ENCODE data around the gene NR6A1.

DNA sequence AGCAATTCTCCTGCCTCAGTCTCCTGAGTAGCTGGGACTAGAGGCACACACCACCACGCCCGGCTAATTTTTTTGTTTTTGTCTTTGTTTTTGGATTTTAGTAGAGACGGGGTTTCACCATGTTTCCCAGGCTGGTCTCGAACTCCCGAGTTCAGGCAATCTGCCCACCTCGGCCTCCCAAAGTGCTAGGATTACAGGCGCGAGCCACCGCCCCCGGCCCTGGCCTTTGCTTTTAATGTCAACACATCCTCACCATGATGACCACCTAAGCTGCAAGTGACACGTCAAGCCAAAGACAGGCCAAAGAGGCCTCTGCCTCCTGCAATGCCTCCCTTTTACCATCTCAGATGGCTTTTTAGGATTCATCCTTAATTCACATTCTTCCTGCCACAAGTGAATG, 142.4 kb downstream of the NR6A1 start:
- TF ChIP-seq, protein P1, sequence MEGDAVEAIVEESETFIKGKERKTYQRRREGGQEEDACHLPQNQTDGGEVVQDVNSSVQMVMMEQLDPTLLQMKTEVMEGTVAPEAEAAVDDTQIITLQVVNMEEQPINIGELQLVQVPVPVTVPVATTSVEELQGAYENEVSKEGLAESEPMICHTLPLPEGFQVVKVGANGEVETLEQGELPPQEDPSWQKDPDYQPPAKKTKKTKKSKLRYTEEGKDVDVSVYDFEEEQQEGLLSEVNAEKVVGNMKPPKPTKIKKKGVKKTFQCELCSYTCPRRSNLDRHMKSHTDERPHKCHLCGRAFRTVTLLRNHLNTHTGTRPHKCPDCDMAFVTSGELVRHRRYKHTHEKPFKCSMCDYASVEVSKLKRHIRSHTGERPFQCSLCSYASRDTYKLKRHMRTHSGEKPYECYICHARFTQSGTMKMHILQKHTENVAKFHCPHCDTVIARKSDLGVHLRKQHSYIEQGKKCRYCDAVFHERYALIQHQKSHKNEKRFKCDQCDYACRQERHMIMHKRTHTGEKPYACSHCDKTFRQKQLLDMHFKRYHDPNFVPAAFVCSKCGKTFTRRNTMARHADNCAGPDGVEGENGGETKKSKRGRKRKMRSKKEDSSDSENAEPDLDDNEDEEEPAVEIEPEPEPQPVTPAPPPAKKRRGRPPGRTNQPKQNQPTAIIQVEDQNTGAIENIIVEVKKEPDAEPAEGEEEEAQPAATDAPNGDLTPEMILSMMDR (IDR thresholded peaks at IDR 0.05): no peak
- TF ChIP-seq, protein P2, sequence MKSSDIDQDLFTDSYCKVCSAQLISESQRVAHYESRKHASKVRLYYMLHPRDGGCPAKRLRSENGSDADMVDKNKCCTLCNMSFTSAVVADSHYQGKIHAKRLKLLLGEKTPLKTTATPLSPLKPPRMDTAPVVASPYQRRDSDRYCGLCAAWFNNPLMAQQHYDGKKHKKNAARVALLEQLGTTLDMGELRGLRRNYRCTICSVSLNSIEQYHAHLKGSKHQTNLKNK (CRISPR knock-in tag; IDR thresholded peaks at IDR 0.05): no peak
- TF ChIP-seq HMGXB4 (CRISPR knock-in tag; IDR thresholded peaks at IDR 0.05): no peak
- no peak for TF ChIP-seq FOXJ3 (CRISPR knock-in tag; IDR thresholded peaks at IDR 0.05; ENCODE audit: borderline replicate concordance)
- TF ChIP-seq EMX1 (CRISPR knock-in tag; IDR thresholded peaks at IDR 0.05): no peak
- TF ChIP-seq, protein P3, sequence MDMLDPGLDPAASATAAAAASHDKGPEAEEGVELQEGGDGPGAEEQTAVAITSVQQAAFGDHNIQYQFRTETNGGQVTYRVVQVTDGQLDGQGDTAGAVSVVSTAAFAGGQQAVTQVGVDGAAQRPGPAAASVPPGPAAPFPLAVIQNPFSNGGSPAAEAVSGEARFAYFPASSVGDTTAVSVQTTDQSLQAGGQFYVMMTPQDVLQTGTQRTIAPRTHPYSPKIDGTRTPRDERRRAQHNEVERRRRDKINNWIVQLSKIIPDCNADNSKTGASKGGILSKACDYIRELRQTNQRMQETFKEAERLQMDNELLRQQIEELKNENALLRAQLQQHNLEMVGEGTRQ (CRISPR knock-in tag; IDR thresholded peaks at IDR 0.05): no peak
- TF ChIP-seq E2F4 (CRISPR knock-in tag; IDR thresholded peaks at IDR 0.05; ENCODE audit: borderline replicate concordance, low read depth): no peak
- no peak for TF ChIP-seq ZNF263 (CRISPR knock-in tag; IDR thresholded peaks at IDR 0.05; ENCODE audit: low read depth)
- TF ChIP-seq SP1 (CRISPR knock-in tag; conservative IDR thresholded peaks at IDR 0.05): no peak

Measured in WTC11 (cell line).